Subcutaneous abdominal adipose tissue (tissue), 5 donors: ENCODE data around the gene MYL12B.
"Not testable (repeated sequence)": the region's sequence is repeated elsewhere in the genome, so short reads cannot be mapped to it uniquely, and the experiment has no call there.

Source experiments
- H3K27ac ChIP-seq: one replicate; pipeline ENCODE4 v1.7.0; 2013; ENCODE audit warnings: low read depth, mild to moderate bottlenecking, inconsistent platforms, low read length, moderate library complexity
- H3K27me3 ChIP-seq, 5 donors: one replicate each; pipeline ENCODE4 v1.7.0; 2013; ENCODE audit warnings: low read length in 5 of 5, inconsistent platforms in 1 of 5; ENCODE audit not compliant: control insufficient read depth in 5 of 5, insufficient read depth in 4 of 5
- H3K36me3 ChIP-seq, 5 donors: one replicate each; pipeline ENCODE4 v1.7.0; 2013; ENCODE audit warnings: low read length in 5 of 5; ENCODE audit not compliant: control insufficient read depth in 5 of 5, insufficient read depth in 5 of 5
- H3K4me1 ChIP-seq, 5 donors: one replicate each; pipeline ENCODE4 v1.7.0; 2013; ENCODE audit warnings: low read length in 5 of 5, mild to moderate bottlenecking in 3 of 5, moderate library complexity in 1 of 5; ENCODE audit not compliant: control insufficient read depth in 5 of 5, insufficient read depth in 5 of 5
- H3K4me3 ChIP-seq, 5 donors: one replicate each; pipeline ENCODE4 v1.7.0; 2013; ENCODE audit warnings: low read length in 5 of 5, low read depth in 1 of 5
- H3K9ac ChIP-seq, 5 donors: one replicate each; pipeline ENCODE4 v1.7.0; 2013; ENCODE audit warnings: low read length in 5 of 5, mild to moderate bottlenecking in 4 of 5, moderate library complexity in 3 of 5
- H3K9me3 ChIP-seq, 5 donors: one replicate each; pipeline ENCODE4 v1.7.0; 2013; ENCODE audit warnings: low read length in 5 of 5; ENCODE audit not compliant: control insufficient read depth in 5 of 5
- donor health status: healthy.
- donor health status: healthy.
- donor health status: healthy.
- donor health status: healthy.
- donor health status: healthy.

MYL12B gene

GRCh38 chr18:3269241-3269913, 7.4 kb downstream of the MYL12B start:
- Histone ChIP-seq H3K27ac (peak overlapping the region; percentile 1), H3K9ac (no peak overlapping the region), H3K4me3 (no peak overlapping the region), H3K27me3 (no peaks in the 10 kb centered on the region), H3K4me1 (peaks cover 2 to 53% (median 51%) of the 10 kb centered on the region in 5 donors), H3K36me3 (peaks cover 4 to 17% (median 11%) of the 10 kb centered on the region in 5 donors), H3K9me3 (no peaks in the 10 kb centered on the region)

- peak overlapping the region; percentile 1 for H3K27ac ChIP-seq
- H3K4me1 ChIP-seq, result peaks cover 2 to 47% (median 46%) of the 10 kb centered on the region in 5 donors
- no peaks in the 10 kb centered on the region for H3K9me3 ChIP-seq
- no peaks in the 10 kb centered on the region for H3K27me3 ChIP-seq
- peaks cover 9 to 22% (median 17%) of the 10 kb centered on the region in 5 donors for H3K36me3 ChIP-seq
- no peak overlapping the region for H3K4me3 ChIP-seq
- no peak overlapping the region for H3K9ac ChIP-seq
Measured at GRCh38 chr18:3269914-3270299, 8.0 kb downstream of the MYL12B start.

GRCh38 chr18:3273042-3273441, 11.1 kb downstream of the MYL12B start:
- no peak overlapping the region for H3K4me3 ChIP-seq
- peaks cover 31 to 50% (median 39%) of the 10 kb centered on the region in 5 donors for H3K36me3 ChIP-seq
- H3K27ac ChIP-seq, result no peak overlapping the region
- H3K27me3 ChIP-seq, result no peaks in the 10 kb centered on the region
- H3K9me3 ChIP-seq, result no peaks in the 10 kb centered on the region
- H3K4me1 ChIP-seq, result peaks cover 2 to 20% (median 19%) of the 10 kb centered on the region in 5 donors
- H3K9ac ChIP-seq, result no peak overlapping the region

GRCh38 chr18:3277643-3278213, 15.8 kb downstream of the MYL12B start:
- Histone ChIP-seq H3K4me1 (peaks cover 0 to 14% (median 5%) of the 10 kb centered on the region in 5 donors), H3K36me3 (peaks cover 43 to 57% (median 51%) of the 10 kb centered on the region in 5 donors)
- H3K9ac ChIP-seq, H3K27me3 ChIP-seq, H3K27ac ChIP-seq, H3K9me3 ChIP-seq, H3K4me3 ChIP-seq: not testable (repeated sequence)

GRCh38 chr18:3279201-3280185, 17.6 kb downstream of the MYL12B start:
- Histone ChIP-seq H3K36me3 (peaks cover 37 to 42% (median 38%) of the 10 kb centered on the region in 5 donors), H3K9ac (peak overlapping the region in 1 of 5 donors; percentile 10)

GRCh38 chr18:3281456-3282400, 19.8 kb downstream of the MYL12B start:
- Histone ChIP-seq H3K9ac (no peak overlapping the region), H3K4me3 (no peak overlapping the region)

More at GRCh38 chr18:3279201-3280185, 17.6 kb downstream of the MYL12B start:
- Histone ChIP-seq H3K27me3 (no peaks in the 10 kb centered on the region), H3K4me3 (no peak overlapping the region), H3K27ac (no peak overlapping the region), H3K4me1 (peaks cover 0 to 17% (median 5%) of the 10 kb centered on the region in 5 donors), H3K9me3 (no peaks in the 10 kb centered on the region)

GRCh38 chr18:3283253-3283863, 21.4 kb downstream of the MYL12B start:
- no peaks in the 10 kb centered on the region for H3K27me3 ChIP-seq
- H3K4me1 ChIP-seq, result peaks cover 0 to 17% (median 5%) of the 10 kb centered on the region in 5 donors
- H3K9me3 ChIP-seq, result no peaks in the 10 kb centered on the region
- no peak overlapping the region for H3K27ac ChIP-seq
- peaks cover 3 to 9% (median 8%) of the 10 kb centered on the region in 5 donors for H3K36me3 ChIP-seq
- peak overlapping the region in 1 of 5 donors; percentile 30 for H3K4me3 ChIP-seq
- no peak overlapping the region for H3K9ac ChIP-seq

More at GRCh38 chr18:3281456-3282400, 19.8 kb downstream of the MYL12B start:
- no peaks in the 10 kb centered on the region for H3K27me3 ChIP-seq
- H3K9me3 ChIP-seq, result no peaks in the 10 kb centered on the region
- H3K4me1 ChIP-seq, result peaks cover 0 to 17% (median 5%) of the 10 kb centered on the region in 5 donors
- peaks cover 17 to 22% (median 18%) of the 10 kb centered on the region in 5 donors for H3K36me3 ChIP-seq
- H3K27ac ChIP-seq, result no peak overlapping the region

GRCh38 chr18:3283908-3284307, 22.0 kb downstream of the MYL12B start:
- Histone ChIP-seq H3K4me1 (peaks cover 0 to 17% (median 5%) of the 10 kb centered on the region in 5 donors), H3K9me3 (no peaks in the 10 kb centered on the region), H3K27ac (no peak overlapping the region), H3K27me3 (no peaks in the 10 kb centered on the region), H3K9ac (no peak overlapping the region), H3K36me3 (peaks cover 0 to 5% (median 3%) of the 10 kb centered on the region in 5 donors), H3K4me3 (no peak overlapping the region)

GRCh38 chr18:3284501-3284900, 22.6 kb downstream of the MYL12B start:
- H3K27me3 ChIP-seq, result no peaks in the 10 kb centered on the region
- no peak overlapping the region for H3K9ac ChIP-seq
- H3K27ac ChIP-seq, result no peak overlapping the region
- no peaks in the 10 kb centered on the region for H3K9me3 ChIP-seq
- H3K4me1 ChIP-seq, result peaks cover 0 to 14% (median 5%) of the 10 kb centered on the region in 5 donors
- no peak overlapping the region for H3K4me3 ChIP-seq
- H3K36me3 ChIP-seq, result peaks cover 0 to under 1% (median 0%) of the 10 kb centered on the region in 5 donors
